Measurements from ENCODE around the gene SORCS2. TPM values are rescaled to one million over a fixed set of nuclear protein-coding genes. Genes with fewer than 3 reads are reported as not detected.
A peak's percentile ranks its signal among the peaks of the same experiment; 100 is the strongest.

Gene SORCS2
- polyA plus RNA-seq, 1 of the 3 experiments (the other 2 are of a cell fraction), result 1.6 TPM

GRCh38 chr4:7423801-7424552 is 231.6 kb downstream of the SORCS2 start:
- no peak overlapping the region for H2AFZ ChIP-seq (ENCODE audit: low read depth)
- no peak overlapping the region for H3K4me2 ChIP-seq
- no peak for TF ChIP-seq ZBTB33 (IDR thresholded peaks at IDR 0.05; ENCODE audit: borderline replicate concordance, low read depth)
- TF ChIP-seq RAD21 (IDR thresholded peaks at IDR 0.05; ENCODE audit: low read length), result no peak
- TF ChIP-seq FOXJ3 (CRISPR knock-in tag; IDR thresholded peaks at IDR 0.05), result no peak
- TF ChIP-seq YY1 (IDR thresholded peaks at IDR 0.05; ENCODE audit: low read depth), result no peak
- TF ChIP-seq GATA2 (CRISPR knock-in tag; IDR thresholded peaks at IDR 0.05), result no peak
- no peak for TF ChIP-seq MAX (IDR thresholded peaks at IDR 0.05; ENCODE audit: low read depth)
- no peak for TF ChIP-seq MXI1 (IDR thresholded peaks at IDR 0.05; ENCODE audit: low read depth, low read length)
- no peak for TF ChIP-seq REST (IDR thresholded peaks at IDR 0.05; ENCODE audit: low read depth, low read length)
- no peak for TF ChIP-seq RCOR1 (IDR thresholded peaks at IDR 0.05; ENCODE audit: low read length)
- no peak for TF ChIP-seq RFX5 (IDR thresholded peaks at IDR 0.05; ENCODE audit: low read length)
- no peak for TF ChIP-seq FOXM1 (IDR thresholded peaks at IDR 0.05; ENCODE audit: low read depth)
- H3K27ac ChIP-seq (ENCODE audit: low read depth in 2 of 2, low read length in 1 of 2), result no peak overlapping the region
- ChIA-PET CTCF (interaction anchor here (1.1 kb wide), 1 partner anchor 128 kb away, joined by 3 read pairs; no protein-coding TSS in a partner anchor), POLR2A (no interaction called here)
- H3K27me3 ChIP-seq (ENCODE audit: insufficient read depth), result no peaks in the 10 kb centered on the region
- H3F3A ChIP-seq (replicated peaks; ENCODE audit: insufficient read depth), result no peaks in the 10 kb centered on the region
- H3K9me2 ChIP-seq, result no peaks in the 10 kb centered on the region
- no peaks in the 10 kb centered on the region for H3K79me2 ChIP-seq (ENCODE audit: insufficient read depth)
- no peak overlapping the region for H3K9ac ChIP-seq
- WGBS (ENCODE audit: low lambda C conversion rate), result 78% methylated on average over 12 of the region's 17 CpGs
- H4K20me1 ChIP-seq (ENCODE audit: insufficient read depth), result no peaks in the 10 kb centered on the region
- no peaks in the 10 kb centered on the region for H3K36me3 ChIP-seq (replicated peaks in 1 of 2; ENCODE audit: control insufficient read depth in 1 of 2, insufficient read depth in 2 of 2, low read length in 1 of 2)
- H3K9me3 ChIP-seq, result no peaks in the 10 kb centered on the region
- H3K4me3 ChIP-seq (ENCODE audit: low read depth in 2 of 2, low read length in 1 of 2), result no peak overlapping the region
- no peaks in the 10 kb centered on the region; a peak in 1 of 4 replicates for H3K4me1 ChIP-seq (ENCODE audit: control insufficient read depth in 1 of 2, insufficient read depth in 2 of 2, low read depth in 1 of 2, low read length in 1 of 2)
- peak; percentile 24 for DNase-seq

Measured in SK-N-SH (cell line).